Middle frontal gyrus (tissue), 1 donor: ENCODE data around the gene NR3C1.

Source experiments
- DNase-seq: peaks from one replicate; pipeline ENCODE4 v3.0.0-alpha.2; 2015; ENCODE audit warnings: low spot score; ENCODE audit errors: extremely low spot score

NR3C1 gene

DNA sequence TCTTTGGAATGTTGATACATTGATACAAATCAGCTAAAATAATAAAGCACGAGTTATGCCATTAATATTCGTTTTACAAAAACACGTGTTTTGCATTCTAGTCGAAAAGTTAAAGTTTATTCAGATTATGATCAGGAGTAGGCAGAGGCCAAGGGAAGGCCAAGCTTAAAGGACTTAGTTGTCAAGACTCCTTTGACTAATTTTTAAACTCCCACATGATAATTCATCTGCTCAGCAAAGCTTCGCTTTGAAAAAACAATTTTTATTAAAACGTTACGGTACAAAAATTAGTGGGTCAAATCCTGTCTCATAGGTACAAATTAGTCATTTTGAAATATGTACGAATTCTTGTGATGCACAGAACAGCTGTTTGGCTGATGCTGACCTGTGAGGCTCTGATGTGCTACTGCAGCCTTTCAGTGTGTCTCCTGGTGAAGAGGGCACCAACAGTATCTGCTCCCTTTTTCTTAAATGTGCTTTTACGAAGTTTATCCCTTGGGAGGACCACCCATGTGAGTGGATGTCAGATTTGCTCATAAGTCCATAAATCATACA lies 23.0 kb upstream of the NR3C1 start:
- no peak for DNase-seq

DNA sequence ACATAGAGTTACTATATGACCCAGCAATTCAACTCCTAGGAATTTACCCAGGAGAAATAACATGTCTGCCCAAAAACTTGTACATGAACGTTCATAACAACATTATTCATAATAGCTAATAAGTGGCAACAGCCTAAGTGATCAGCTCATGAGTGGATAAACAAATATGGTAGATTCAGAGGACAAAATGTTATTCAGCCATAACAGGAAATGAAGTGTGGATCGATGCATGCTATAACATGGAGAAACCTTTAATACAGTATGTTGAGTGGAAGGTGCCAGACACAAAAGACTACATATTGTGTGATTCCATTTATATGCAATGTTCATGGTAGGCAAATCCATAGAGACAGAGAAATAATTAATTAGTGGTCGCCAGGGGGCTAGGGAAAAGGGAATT lies 22.3 kb upstream of the NR3C1 start:
- no peak for DNase-seq

DNA sequence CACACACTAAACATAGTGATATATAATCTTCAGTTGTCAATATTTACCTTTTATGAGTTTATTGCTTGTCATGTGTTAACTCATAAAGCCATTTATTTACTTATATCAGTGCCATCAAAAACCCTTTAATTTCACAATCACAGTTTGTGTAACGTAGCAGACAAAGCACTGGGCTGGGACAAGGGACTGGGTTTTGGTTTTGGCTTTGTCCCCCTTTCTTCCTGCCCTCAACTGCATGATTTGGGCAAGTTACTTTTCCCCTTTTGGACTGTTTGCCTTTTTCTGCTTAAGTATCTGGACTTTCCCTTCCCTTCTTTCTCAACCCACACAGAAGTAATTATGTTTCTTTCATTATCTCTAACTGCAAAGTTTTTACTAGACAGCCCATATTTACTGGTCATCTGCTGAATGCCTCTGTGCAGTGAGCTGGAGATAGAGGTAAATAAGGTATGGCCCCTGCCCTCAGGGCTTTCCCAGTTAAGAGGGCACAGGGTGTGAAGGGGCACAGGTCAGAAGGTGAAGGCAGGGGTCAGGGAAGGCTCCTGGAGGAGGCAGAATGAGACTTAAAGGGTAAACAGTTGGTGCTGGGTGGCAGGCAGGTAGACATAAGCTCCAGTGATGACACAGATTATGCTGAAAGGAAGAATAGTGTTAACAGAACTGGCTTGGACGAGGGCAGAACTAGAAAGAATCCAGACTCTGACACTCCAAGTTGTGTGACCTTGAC lies 14.8 kb upstream of the NR3C1 start:
- no peak for DNase-seq

DNA sequence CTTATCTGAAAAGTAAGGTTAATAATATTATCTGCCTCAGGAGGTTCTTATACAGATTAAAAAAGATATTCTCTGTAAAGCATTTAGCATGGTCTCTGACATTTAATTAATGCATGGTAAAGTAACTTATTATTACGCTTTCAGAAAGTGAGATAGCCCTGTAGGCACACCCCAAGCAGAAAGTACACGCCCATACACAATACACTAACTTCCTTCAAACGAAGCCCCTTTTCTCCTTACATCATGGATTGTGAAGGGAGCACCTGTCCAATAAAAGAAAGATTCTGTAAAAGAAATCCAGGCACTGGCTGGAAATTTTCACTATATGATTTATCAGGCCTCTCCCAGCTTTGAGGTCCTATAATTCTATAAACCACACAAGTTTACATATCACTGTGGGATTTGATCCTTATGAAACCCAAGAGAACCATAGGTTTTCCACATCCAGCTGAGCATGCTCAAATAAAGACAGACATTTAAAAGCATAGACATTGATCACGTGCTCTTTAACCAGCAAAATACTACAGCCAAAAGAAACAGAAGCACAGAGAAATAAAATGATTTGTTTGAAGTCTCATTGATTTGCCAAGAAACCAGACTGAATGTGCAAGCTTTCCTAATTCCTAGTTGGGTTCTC lies 14.1 kb upstream of the NR3C1 start:
- DNase-seq: no peak

DNA sequence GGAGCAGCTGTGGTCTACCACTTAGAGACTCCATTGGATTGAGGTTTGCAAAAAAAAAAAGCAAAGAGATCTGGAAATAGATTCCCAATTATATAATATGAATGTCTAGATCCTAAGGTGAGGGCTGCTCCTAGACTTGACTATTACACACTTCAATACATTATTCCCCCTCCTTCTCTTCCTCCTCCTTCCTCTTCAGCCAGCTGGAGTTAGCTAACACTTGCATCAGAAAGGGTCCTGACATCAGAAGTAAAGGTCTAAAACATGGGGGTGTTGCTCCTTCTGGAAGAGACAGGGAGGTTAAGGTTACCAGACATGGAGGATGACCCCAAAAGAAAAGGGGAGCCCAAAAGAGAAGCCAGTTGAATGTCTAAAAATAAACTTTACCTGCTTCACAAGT lies 12.9 kb upstream of the NR3C1 start:
- no peak for DNase-seq

DNA sequence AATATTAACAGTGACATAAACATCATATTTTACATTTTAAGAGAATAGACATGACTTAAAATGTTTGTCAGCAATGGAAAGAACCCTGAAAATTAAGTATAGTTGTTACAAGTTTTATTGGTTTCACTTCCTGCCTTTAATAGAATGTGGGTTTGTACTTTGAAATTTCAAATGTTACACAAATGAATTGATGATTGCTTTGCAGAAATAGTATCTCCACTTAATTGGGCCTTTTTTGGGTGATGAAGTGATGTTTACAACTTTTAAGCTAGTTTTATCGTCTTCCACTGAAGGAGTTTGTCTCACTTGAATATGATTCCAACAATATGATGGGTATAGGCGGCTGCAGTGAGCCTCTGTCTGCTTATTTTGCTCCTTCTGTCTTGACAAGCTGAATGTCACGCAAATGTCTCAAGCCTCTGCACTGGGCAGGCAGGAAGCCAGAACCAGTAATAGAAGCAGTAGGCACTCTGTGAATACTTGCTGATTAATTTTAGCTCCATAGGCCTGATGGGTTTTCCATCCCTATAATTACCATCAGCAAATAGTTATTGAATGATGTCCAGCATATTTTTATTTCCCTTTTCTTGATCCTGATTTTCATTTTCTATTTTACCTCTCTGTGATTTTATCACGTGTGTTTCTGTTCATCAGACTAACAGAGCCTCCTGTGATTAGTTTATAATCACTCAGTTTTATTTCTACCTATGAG lies 10.6 kb upstream of the NR3C1 start:
- DNase-seq: no peak

DNA sequence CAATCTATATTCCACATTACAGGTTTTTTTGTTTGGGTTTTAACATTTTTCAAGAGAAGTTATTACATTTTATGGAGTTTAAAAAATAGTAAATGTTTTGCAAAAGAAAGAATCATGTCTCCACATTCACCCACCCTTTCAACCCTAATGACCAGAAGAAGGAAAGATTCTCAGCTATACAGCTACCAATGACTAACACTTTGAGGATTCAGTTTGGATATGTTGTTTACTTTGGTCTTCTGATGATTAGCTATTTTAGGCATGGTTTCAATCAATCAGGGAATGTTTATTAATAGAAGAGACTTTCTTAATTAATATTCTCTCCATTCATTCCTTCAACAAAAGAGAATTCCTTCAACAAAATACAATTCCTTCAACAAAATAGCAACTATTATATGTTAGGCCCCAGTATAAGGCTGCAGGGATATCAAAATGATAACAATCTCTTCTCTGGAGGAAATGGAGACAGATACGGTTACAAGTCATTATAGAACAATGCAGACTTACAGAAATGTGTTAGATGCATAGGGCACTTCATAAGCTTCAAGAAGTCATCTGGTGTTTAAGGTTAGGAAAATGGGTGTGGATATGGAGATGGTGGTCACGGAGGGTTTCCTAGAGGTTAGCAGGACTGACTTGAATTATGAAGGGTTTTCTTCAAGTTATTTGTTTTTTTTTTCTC lies 9.3 kb upstream of the NR3C1 start:
- DNase-seq: no peak

DNA sequence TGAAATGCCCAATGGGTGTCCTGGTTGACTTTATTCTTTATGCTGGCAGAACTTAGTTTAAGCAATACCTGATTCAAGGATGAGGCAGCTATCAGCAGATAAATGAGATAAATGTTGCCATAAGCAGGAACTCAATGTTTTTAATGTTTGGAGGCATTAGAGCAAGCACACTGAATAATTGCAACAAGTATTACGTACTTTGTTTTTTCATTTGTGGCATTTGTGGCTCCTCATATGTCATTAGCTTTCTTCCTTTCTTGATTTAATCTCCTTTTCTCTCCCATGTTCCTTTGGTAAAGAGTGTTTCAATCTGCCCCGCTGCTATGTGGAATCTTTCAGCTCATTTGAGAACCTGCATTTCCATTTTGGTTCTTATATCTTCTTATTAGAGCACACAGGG lies 6.4 kb upstream of the NR3C1 start:
- no peak for DNase-seq

DNA sequence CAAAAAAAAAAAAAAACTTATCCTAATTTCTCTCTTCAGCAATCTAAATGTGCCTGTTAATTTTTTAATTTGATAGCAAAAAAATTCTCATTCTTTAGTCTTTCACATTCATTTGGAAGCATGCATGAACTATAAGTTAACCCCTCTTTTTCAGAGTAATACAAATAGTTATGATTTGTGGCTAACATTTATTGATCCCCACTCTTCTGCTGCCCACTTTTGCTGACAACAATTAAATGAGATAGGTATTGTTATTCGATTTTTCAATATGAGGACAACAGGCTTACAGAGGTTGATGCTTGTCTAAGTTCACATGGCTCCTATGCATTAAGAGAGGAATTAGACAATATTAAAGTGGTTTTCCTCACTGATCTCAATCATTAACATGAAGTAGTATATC lies 2.9 kb upstream of the NR3C1 start:
- no peak for DNase-seq

DNA sequence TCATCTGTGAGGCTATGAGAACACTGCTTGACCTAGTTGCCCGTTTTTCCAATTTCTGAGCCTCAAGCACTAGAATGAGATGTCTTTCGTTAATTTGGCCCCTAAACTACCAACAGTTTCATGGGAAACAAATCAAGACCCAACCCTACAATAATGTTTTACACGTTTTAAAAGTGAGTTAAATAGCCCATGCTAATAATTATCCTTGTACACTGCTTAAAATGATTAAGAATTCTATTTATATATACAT lies 2.3 kb upstream of the NR3C1 start:
- no peak for DNase-seq

DNA sequence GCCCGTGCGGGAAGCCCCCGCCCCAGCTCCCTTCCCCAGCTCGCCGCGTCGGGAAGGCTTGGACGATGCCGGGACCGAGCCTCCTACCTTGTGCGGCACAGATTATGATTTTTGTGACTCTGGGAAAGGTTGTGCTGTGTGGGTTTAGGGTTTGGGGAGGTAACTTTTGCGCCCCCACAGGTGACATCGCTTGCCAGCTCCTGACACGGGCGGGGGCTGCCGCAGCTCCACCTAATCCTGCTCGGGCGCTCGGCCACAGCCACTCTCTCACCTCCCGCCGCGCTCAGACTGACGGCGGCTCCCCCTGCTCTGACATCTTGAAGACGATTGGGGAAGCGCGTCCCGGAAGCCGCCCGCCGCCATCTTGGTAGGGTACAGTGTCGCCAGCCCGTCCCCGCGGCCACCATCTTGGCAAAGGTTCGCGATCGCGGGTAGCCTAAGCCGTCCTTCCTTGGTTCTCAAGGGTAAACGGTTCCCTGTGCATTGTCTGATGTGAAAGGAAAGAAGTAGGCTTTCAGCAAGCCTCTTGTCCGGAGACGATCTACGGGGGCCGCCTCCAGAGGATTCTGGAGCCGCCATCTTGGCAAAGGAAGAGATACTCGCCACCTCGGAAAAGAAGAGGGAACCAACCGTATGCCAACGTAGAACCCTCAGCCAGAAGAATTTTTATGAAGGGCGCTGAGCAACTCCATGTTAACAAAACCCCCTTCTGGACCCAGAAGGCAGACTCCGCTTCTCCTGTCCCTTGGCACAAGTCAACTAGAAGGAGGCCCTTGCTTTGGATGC lies 1.8 kb upstream of the NR3C1 start:
- peak; percentile 80 for DNase-seq

DNA sequence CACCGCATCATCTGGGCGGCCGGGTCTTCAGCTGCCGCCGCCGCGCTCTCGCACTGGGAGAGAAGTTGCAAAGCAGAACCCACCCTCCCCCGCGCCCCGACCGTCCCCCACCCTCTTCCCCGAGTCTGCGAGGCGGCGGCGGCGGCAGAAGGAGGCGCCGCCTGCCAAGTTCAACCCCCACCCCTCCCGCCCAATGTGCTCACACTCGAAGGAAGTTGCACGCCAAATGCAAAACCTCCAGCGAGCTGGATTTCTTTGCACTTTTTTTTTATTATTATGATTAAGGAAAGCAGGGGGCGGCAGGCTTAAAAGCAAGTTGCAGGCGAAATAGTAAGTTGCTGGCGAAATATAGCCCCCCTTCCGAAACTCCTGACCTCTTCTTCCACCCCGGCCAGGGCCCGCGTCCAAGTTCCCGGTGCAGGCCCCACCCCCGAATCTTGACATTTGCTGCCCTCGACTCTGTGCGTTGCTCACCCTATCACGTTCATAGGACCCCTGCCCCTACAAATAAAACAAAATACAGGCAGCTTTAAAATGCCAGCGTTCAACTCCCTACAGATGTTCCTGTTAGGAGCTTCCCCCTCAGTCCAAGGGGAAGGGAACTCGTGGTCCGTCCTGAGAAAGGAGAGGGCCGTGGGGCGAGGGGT lies 1.1 kb upstream of the NR3C1 start:
- DNase-seq: no peak

DNA sequence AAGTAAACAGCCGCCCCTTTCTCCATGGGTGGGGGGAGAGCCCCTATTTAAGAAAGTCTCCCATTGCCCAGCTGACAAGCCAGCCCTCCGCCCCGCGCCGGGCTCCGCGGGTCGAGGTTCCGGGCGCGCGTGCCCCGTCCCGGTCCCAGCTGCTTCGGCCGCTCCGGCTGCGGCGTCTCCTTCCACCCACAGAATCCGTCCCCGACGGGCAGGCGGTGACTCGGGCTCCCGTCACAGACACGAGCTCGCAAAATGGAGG lies 223 bp downstream of the NR3C1 start:
- no peak for DNase-seq

DNA sequence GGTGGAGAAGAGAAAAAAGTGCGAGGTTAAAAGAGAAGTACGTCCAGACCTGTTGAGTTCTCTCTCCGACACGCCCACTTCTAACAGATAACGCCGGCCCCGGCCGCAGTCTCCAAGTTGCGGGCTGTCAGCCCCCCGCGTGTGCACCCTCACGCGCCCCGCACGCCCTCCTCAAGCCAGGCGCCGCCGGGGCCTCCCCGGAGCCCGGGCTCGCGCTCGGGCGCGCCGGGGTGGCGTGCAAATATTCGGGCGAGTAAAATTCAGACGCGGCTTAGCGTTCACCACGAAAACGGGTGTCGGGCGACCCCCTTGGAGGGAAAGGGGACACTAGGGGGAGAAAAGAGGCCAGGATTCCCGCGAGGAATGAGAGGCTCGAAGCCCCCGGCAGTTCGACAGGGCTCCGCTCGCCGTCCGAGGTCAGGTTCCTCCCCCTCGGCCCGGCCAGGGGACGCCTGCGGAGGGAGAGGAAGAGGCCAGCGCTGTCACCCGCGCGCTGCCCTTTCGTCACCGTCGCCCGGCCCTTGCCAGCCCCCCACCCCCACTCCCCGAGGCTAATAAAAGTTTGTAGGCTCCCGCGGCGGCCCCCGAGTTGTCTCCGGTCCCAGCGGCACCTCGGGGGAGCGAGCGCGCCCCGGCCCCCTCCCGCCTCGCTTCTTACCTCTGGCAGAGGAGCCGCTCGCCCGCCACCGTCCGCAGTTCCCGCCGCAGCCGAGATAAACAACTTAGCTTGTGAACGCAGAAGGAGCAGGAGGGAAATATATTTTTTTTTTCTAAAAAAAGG lies 743 bp downstream of the NR3C1 start:
- no peak for DNase-seq

DNA sequence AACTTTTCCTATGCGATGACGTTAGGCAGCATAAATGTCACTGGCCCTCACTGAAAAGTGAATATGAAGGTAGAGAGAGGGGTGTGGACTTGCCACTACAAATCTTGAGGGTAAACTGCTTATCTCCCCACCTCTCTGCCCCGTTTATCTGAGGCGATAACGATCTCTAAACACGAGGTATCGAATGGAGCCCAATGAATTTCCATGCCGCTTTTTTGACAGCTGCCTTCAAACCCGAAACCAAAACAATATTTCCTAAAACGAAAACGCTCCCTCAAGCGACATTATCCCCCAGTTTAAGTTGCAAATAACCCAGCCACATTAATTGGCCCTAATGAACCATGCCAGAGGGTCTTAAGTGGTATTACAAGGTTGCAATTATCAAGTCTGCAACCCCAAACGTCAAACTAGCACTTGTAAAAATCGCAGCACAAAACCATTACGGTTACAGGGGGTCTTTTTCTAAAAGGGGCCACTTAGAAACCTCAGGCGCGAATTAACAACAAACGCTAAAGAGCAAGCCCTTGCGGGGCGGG lies 1.4 kb downstream of the NR3C1 start:
- DNase-seq: no peak

DNA sequence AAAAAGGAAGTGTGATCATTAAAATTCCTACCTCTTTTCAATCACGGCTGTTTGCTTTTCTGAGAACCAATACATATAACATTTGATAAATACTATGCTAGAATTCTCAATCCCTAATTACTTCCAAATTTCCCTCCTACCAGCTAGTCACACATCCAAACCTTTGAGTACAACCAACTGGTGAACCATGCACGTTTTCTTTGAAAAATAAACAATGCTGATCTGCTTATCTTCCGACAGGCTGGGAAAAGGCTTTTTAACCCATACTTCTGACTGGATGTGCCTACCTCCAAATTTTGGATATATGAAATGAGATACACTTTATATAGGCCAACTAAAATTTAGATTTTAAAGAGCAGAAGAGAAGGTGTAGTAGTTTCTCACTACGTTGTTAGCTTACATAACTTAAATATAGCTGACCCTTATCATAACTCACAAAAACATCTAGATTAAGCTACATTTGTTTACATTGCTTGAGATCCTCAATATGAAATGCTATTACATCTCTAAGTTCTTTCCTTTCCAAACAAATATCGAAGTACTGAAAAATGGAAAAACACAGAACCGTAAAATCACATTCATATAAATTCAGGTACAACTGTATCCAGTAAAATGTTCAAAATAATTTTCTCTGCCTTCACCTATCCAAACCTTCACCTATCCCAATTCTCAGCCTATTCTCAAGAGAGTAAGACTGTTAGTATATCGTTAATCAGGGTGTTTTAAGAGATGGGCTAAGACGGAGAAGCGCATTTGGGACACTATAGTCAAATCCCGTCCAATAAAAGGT lies 2.1 kb downstream of the NR3C1 start:
- DNase-seq: no peak

DNA sequence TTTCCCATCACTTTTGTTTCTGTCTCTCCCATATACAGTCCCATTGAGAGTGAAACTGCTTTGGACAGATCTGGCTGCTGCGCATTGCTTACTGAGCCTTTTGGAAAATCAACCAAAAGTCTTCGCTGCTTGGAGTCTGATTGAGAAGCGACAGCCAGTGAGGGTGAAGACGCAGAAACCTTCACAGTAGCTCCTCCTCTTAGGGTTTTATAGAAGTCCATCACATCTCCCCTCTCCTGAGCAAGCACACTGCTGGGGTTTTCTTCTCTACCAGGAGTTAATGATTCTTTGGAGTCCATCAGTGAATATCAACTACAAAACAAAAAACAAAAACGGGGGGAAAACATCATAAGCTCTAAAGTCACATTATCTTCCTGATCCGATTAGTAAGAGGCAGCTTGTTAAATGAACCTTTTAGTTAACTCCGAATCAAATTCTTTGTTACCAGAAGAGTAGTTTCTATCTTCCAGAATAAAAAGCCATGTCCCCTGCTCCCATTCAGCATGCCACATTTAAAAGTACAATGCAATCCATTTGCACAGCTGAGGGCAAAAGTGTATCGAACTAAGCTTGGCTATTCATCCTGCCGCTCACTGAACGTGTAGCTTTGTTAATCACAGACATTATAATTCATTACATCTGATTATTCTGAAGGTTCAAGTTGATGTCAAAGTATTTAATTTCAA lies 2.8 kb downstream of the NR3C1 start:
- no peak for DNase-seq

DNA sequence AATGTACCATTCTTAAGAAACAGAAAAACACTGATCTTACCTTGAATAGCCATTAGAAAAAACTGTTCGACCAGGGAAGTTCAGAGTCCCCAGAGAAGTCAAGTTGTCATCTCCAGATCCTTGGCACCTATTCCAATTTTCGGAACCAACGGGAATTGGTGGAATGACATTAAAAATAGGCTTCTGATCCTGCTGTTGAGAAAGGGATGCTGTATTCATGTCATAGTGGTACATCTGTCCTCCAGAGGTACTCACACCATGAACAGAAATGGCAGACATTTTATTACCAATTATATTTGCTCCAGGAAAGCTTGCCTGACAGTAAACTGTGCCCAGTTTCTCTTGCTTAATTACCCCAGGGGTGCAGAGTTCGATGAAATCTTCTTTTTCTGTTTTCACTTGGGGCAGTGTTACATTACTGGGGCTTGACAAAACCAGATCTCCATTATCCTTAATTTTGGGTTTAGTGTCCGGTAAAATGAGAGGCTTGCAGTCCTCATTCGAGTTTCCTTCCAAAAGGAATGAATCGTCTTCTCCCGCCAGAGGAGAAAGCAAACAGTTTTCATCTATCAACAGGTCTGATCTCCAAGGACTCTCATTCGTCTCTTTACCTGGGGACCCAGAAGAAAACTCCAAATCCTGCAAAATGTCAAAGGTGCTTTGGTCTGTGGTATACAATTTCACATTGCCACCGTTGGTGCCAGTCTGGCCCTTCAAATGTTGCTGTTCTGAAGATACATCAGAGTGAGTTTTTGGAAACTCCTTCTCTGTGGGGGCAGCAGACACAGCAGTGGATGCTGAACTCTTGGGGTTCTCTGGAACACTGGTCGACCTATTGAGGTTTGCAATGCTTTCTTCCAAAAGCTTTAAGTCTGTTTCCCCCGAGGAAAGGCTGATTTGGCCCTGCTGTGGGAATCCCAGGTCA lies 3.6 kb downstream of the NR3C1 start:
- no peak for DNase-seq
